GM23338 (cell line): Measurements from ENCODE around the gene GOLGA8B. TPM values are rescaled to one million over a fixed set of nuclear protein-coding genes. Genes with fewer than 3 reads are reported as not detected.

Experiments used
- ATAC-seq: fragments of 200-7000 bp; cut with Tn5 transposase; 3 replicates; pipeline ENCODE4 v1.9.1; 2020
- DNase-seq: peaks from one replicate; pipeline ENCODE4 v3.0.0-alpha.2; 2015; ENCODE audit warnings: low spot score
- H2AFZ ChIP-seq: fragments of 200-600 bp; sonication (generic); 2 replicates; pipeline ENCODE4 v1.8.0; 2016; ENCODE audit warnings: antibody characterized with exemption, mild to moderate bottlenecking, moderate library complexity
- H3F3A ChIP-seq: fragments of 200-600 bp; sonication (generic); replicated peaks from 2 replicates; pipeline ENCODE4 v1.8.0; 2017; ENCODE audit warnings: antibody characterized with exemption, mixed run types, low read depth
- H3K27ac ChIP-seq: fragments of 200-600 bp; sonication (generic); 2 replicates; pipeline ENCODE4 v1.6.1; 2016; ENCODE audit warnings: low read depth
- H3K27me3 ChIP-seq: fragments of 200-600 bp; sonication (generic); 2 replicates; pipeline ENCODE4 v1.8.0; 2016; ENCODE audit warnings: mild to moderate bottlenecking, mixed run types, moderate library complexity; ENCODE audit not compliant: insufficient read depth
- H3K36me3 ChIP-seq: fragments of 200-600 bp; sonication (generic); 2 replicates; pipeline ENCODE4 v1.8.0; 2016; ENCODE audit warnings: mild to moderate bottlenecking; ENCODE audit not compliant: insufficient read depth
- H3K4me1 ChIP-seq: fragments of 200-600 bp; sonication (generic); 2 replicates; pipeline ENCODE4 v1.8.0; 2016; ENCODE audit warnings: mild to moderate bottlenecking, moderate library complexity; ENCODE audit not compliant: insufficient read depth
- H3K4me2 ChIP-seq: fragments of 200-600 bp; sonication (generic); 2 replicates; pipeline ENCODE4 v1.7.1; 2017; ENCODE audit warnings: mixed run types
- H3K4me3 ChIP-seq: fragments of 200-600 bp; sonication (generic); 2 replicates; pipeline ENCODE4 v1.6.1; 2016; ENCODE audit warnings: mixed run types
- H3K79me2 ChIP-seq: fragments of 200-600 bp; sonication (generic); replicated peaks from 2 replicates; pipeline ENCODE4 v1.8.0; 2017; ENCODE audit warnings: mild to moderate bottlenecking; ENCODE audit not compliant: insufficient read depth
- H3K9me2 ChIP-seq: fragments of 200-600 bp; sonication (generic); 2 replicates; pipeline ENCODE4 v1.8.0; 2017; ENCODE audit not compliant: insufficient read depth
- H4K20me1 ChIP-seq: fragments of 200-600 bp; sonication (generic); replicated peaks from 2 replicates; pipeline ENCODE4 v1.8.0; 2017; ENCODE audit warnings: mild to moderate bottlenecking; ENCODE audit not compliant: insufficient read depth
- H3K27ac Mint-ChIP-seq: 2 replicates; pipeline ENCODE4 v1.8.0; 2020; ENCODE audit warnings: inconsistent platforms, mild to moderate bottlenecking, moderate library complexity, mixed read lengths
- H3K27me3 Mint-ChIP-seq: 3 replicates; pipeline ENCODE4 v1.8.0; 2022; ENCODE audit warnings: low read depth, mild to moderate bottlenecking, moderate library complexity, mixed read lengths, inconsistent platforms; ENCODE audit not compliant: insufficient read depth, poor library complexity
- H3K36me3 Mint-ChIP-seq: 3 replicates; pipeline ENCODE4 v1.8.0; 2021; ENCODE audit warnings: low read depth, mild to moderate bottlenecking, inconsistent platforms, moderate library complexity, mixed read lengths
- H3K4me1 Mint-ChIP-seq: 3 replicates; pipeline ENCODE4 v1.8.0; 2020; ENCODE audit warnings: mild to moderate bottlenecking, inconsistent platforms, mixed read lengths
- H3K4me3 Mint-ChIP-seq: 3 replicates; pipeline ENCODE4 v1.8.0; 2021; ENCODE audit warnings: moderate library complexity, mild to moderate bottlenecking, inconsistent platforms, mixed read lengths
- H3K9me3 Mint-ChIP-seq: 3 replicates; pipeline ENCODE4 v1.8.0; 2020; ENCODE audit warnings: moderate library complexity, mild to moderate bottlenecking, inconsistent platforms, mixed read lengths
- CREB1 ChIP-seq: fragments of 250-450 bp; sonication (Bioruptor Pico); IDR thresholded peaks from 2 replicates; pipeline ENCODE4 v1.5.0; 2020; ENCODE audit warnings: low read depth, mild to moderate bottlenecking, moderate library complexity
- EZH2 ChIP-seq: fragments of 200-600 bp; sonication (generic); IDR thresholded peaks from one replicate; pipeline ENCODE4 v1.8.0; 2017; ENCODE audit warnings: antibody characterized with exemption, mild to moderate bottlenecking, low read depth; ENCODE audit not compliant: unreplicated experiment
- JUNB ChIP-seq: IDR thresholded peaks from one replicate; pipeline ENCODE4 v1.6.1; 2016; ENCODE audit warnings: antibody characterized with exemption; ENCODE audit not compliant: unreplicated experiment
- ZNF114 ChIP-seq: fragments of 250-450 bp; sonication (Bioruptor Pico); IDR thresholded peaks from 2 replicates; pipeline ENCODE4 v1.5.0; 2020; ENCODE audit warnings: mild to moderate bottlenecking, moderate library complexity
- polyA plus RNA-seq: library from polyadenylated mRNA; unstranded; fragments of >200 nt; fragmentation: Nextera tagmentation; extraction: Ambion mirVana; gene quantifications from 2 replicates; pipeline ENCODE4 v1.2.1, GENCODE V29; 2016
- total RNA-seq: library from RNA; depleted of rRNA; stranded (reverse); fragments of >200 nt; shearing (Covaris generic); gene quantifications from 2 replicates; pipeline ENCODE4 v1.2.3, GENCODE V29; 2014
- TF ChIP-seq, protein P1 (sequence below), 2 experiments: fragments of 200-600 bp in 1 of 2; sonication (generic) in 1 of 2; conservative IDR thresholded peaks; 2 replicates each; pipeline versions ENCODE4 v1.5.1 to v1.6.1; 2016 to 2017; ENCODE audit warnings: antibody characterized with exemption in 2 of 2, low read depth in 2 of 2, mild to moderate bottlenecking in 2 of 2, moderate library complexity in 1 of 2
- TF ChIP-seq, protein P2 (sequence below): fragments of 250-450 bp; sonication (Bioruptor Pico); IDR thresholded peaks from 2 replicates; pipeline ENCODE4 v1.5.0; 2020; ENCODE audit warnings: mild to moderate bottlenecking, moderate library complexity

The GOLGA8B gene
- total and polyA plus RNA-seq, 2 experiments from 2014 or later, result 44.9 to 50.2 TPM

DNA sequence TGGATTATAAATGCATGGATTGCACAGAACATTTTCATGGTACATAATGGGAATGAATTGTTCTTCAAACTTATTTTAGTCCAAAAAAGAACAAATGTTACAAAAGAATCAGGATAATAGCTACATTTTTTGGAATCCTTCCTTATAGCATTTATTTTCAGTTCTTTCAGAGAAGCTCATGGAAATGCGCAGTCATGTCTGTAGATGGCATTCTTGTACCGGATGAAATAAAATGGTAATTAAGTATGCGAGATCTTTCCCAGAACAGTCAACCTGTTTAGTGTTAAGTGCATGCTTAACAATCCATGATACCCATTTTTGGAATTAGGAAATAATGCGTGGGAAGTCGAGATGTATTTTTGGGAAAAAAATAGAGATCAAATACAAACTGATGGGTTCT lies 38.2 kb upstream of the GOLGA8B start:
- Mint-ChIP-seq H3K4me1 (no peaks in the 10 kb centered on the region), H3K27me3 (no peaks in the 10 kb centered on the region), H3K27ac (no peak overlapping the region), H3K36me3 (no peaks in the 10 kb centered on the region), H3K9me3 (no peaks in the 10 kb centered on the region), H3K4me3 (no peak overlapping the region)
- no peaks in the 10 kb centered on the region for H3K36me3 ChIP-seq
- no peak overlapping the region for H3K27ac ChIP-seq
- DNase-seq (no peak), ATAC-seq (no peak)
- no peak overlapping the region for H3K4me2 ChIP-seq
- TF ChIP-seq, protein P1, sequence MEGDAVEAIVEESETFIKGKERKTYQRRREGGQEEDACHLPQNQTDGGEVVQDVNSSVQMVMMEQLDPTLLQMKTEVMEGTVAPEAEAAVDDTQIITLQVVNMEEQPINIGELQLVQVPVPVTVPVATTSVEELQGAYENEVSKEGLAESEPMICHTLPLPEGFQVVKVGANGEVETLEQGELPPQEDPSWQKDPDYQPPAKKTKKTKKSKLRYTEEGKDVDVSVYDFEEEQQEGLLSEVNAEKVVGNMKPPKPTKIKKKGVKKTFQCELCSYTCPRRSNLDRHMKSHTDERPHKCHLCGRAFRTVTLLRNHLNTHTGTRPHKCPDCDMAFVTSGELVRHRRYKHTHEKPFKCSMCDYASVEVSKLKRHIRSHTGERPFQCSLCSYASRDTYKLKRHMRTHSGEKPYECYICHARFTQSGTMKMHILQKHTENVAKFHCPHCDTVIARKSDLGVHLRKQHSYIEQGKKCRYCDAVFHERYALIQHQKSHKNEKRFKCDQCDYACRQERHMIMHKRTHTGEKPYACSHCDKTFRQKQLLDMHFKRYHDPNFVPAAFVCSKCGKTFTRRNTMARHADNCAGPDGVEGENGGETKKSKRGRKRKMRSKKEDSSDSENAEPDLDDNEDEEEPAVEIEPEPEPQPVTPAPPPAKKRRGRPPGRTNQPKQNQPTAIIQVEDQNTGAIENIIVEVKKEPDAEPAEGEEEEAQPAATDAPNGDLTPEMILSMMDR (conservative IDR thresholded peaks at IDR 0.05; ENCODE audit: low read depth in 2 of 2), result no peak; a peak in 1 of 4 replicates
- no peak for TF ChIP-seq EZH2
- no peak for TF ChIP-seq CREB1 (CRISPR knock-in tag)
- no peak for TF ChIP-seq JUNB
- TF ChIP-seq, protein P2, sequence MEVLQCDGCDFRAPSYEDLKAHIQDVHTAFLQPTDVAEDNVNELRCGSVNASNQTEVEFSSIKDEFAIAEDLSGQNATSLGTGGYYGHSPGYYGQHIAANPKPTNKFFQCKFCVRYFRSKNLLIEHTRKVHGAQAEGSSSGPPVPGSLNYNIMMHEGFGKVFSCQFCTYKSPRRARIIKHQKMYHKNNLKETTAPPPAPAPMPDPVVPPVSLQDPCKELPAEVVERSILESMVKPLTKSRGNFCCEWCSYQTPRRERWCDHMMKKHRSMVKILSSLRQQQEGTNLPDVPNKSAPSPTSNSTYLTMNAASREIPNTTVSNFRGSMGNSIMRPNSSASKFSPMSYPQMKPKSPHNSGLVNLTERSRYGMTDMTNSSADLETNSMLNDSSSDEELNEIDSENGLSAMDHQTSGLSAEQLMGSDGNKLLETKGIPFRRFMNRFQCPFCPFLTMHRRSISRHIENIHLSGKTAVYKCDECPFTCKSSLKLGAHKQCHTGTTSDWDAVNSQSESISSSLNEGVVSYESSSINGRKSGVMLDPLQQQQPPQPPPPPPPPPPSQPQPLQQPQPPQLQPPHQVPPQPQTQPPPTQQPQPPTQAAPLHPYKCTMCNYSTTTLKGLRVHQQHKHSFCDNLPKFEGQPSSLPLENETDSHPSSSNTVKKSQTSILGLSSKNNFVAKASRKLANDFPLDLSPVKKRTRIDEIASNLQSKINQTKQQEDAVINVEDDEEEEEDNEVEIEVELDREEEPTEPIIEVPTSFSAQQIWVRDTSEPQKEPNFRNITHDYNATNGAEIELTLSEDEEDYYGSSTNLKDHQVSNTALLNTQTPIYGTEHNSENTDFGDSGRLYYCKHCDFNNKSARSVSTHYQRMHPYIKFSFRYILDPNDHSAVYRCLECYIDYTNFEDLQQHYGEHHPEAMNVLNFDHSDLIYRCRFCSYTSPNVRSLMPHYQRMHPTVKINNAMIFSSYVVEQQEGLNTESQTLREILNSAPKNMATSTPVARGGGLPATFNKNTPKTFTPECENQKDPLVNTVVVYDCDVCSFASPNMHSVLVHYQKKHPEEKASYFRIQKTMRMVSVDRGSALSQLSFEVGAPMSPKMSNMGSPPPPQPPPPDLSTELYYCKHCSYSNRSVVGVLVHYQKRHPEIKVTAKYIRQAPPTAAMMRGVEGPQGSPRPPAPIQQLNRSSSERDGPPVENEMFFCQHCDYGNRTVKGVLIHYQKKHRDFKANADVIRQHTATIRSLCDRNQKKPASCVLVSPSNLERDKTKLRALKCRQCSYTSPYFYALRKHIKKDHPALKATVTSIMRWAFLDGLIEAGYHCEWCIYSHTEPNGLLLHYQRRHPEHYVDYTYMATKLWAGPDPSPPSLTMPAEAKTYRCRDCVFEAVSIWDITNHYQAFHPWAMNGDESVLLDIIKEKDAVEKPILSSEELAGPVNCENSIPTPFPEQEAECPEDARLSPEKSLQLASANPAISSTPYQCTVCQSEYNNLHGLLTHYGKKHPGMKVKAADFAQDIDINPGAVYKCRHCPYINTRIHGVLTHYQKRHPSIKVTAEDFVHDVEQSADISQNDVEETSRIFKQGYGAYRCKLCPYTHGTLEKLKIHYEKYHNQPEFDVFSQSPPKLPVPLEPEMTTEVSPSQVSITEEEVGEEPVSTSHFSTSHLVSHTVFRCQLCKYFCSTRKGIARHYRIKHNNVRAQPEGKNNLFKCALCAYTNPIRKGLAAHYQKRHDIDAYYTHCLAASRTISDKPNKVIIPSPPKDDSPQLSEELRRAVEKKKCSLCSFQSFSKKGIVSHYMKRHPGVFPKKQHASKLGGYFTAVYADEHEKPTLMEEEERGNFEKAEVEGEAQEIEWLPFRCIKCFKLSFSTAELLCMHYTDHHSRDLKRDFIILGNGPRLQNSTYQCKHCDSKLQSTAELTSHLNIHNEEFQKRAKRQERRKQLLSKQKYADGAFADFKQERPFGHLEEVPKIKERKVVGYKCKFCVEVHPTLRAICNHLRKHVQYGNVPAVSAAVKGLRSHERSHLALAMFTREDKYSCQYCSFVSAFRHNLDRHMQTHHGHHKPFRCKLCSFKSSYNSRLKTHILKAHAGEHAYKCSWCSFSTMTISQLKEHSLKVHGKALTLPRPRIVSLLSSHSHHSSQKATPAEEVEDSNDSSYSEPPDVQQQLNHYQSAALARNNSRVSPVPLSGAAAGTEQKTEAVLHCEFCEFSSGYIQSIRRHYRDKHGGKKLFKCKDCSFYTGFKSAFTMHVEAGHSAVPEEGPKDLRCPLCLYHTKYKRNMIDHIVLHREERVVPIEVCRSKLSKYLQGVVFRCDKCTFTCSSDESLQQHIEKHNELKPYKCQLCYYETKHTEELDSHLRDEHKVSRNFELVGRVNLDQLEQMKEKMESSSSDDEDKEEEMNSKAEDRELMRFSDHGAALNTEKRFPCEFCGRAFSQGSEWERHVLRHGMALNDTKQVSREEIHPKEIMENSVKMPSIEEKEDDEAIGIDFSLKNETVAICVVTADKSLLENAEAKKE (CRISPR knock-in tag), result no peak
- no peak for TF ChIP-seq ZNF114
- H3K9me2 ChIP-seq, result no peaks in the 10 kb centered on the region
- no peaks in the 10 kb centered on the region for H3K79me2 ChIP-seq
- no peaks in the 10 kb centered on the region for H3F3A ChIP-seq
- H3K4me1 ChIP-seq, result no peaks in the 10 kb centered on the region
- no peaks in the 10 kb centered on the region for H4K20me1 ChIP-seq
- no peaks in the 10 kb centered on the region for H3K27me3 ChIP-seq
- no peak overlapping the region for H3K4me3 ChIP-seq
- no peak overlapping the region for H2AFZ ChIP-seq
